ENCODE data around the gene CC2D1B.

- TF ChIP-seq, protein P1, sequence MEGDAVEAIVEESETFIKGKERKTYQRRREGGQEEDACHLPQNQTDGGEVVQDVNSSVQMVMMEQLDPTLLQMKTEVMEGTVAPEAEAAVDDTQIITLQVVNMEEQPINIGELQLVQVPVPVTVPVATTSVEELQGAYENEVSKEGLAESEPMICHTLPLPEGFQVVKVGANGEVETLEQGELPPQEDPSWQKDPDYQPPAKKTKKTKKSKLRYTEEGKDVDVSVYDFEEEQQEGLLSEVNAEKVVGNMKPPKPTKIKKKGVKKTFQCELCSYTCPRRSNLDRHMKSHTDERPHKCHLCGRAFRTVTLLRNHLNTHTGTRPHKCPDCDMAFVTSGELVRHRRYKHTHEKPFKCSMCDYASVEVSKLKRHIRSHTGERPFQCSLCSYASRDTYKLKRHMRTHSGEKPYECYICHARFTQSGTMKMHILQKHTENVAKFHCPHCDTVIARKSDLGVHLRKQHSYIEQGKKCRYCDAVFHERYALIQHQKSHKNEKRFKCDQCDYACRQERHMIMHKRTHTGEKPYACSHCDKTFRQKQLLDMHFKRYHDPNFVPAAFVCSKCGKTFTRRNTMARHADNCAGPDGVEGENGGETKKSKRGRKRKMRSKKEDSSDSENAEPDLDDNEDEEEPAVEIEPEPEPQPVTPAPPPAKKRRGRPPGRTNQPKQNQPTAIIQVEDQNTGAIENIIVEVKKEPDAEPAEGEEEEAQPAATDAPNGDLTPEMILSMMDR (IDR thresholded peaks at IDR 0.05) = no peak
- no peak for TF ChIP-seq EZH2phosphoT487 (IDR thresholded peaks at IDR 0.05)
Observed at GRCh38 chr1:52402860-52403240, 36.8 kb upstream of the CC2D1B start.
